ENCODE results near the gene AUTS2.

DNA sequence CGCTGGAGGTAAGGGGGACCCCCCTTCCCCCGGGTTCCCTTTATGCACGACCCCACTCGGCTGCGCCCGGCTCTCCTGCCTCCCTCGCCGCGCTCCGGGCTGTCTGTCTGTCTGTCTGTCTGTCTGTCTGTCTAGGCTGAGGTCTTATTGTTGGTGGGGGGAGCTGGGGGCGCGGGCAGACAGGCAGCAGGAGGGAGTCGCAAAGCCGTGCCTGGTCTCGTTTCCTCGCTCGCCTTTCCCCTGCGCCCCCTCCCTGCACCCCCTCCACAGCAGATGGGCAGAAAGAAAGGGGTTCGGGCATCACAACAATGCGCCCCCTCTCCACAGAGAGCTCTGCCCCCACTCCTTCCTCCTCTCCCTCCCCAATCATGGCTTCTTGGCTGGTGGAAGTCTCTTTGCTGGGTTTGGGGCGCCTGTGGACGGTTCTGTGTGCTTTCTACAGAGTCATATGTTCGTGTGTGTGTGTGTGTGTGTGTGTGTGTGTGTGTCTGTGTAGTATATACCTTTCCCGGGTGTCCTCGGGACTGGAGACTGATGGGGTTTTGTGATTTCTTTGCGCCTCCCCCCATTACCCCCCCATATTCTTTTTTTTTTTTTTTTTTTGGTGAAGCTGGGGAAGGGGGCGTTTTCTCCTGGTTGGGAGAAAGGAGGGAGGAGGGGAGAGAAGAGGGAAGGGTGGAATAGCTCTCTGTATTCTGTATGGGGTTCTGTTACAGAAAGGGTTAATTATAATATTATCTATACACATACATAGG lies 1.9 kb downstream of the AUTS2 start:
- TF ChIP-seq, protein P1, sequence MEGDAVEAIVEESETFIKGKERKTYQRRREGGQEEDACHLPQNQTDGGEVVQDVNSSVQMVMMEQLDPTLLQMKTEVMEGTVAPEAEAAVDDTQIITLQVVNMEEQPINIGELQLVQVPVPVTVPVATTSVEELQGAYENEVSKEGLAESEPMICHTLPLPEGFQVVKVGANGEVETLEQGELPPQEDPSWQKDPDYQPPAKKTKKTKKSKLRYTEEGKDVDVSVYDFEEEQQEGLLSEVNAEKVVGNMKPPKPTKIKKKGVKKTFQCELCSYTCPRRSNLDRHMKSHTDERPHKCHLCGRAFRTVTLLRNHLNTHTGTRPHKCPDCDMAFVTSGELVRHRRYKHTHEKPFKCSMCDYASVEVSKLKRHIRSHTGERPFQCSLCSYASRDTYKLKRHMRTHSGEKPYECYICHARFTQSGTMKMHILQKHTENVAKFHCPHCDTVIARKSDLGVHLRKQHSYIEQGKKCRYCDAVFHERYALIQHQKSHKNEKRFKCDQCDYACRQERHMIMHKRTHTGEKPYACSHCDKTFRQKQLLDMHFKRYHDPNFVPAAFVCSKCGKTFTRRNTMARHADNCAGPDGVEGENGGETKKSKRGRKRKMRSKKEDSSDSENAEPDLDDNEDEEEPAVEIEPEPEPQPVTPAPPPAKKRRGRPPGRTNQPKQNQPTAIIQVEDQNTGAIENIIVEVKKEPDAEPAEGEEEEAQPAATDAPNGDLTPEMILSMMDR (conservative IDR thresholded peaks at IDR 0.05; ENCODE audit: low read length) = no peak
- no peak for TF ChIP-seq EZH2phosphoT487 (IDR thresholded peaks at IDR 0.05; ENCODE audit: borderline replicate concordance)
